SIG-M5 (cell line): ENCODE results near the gene NUS1.
"Not testable (repeated sequence)": the region's sequence is repeated elsewhere in the genome, so short reads cannot be mapped to it uniquely, and the experiment has no call there.

Experiments
- DNase-seq: peaks from one replicate; lab custom pipeline; 2025; lab: John Stamatoyannopoulos, UW

Gene NUS1

DNA sequence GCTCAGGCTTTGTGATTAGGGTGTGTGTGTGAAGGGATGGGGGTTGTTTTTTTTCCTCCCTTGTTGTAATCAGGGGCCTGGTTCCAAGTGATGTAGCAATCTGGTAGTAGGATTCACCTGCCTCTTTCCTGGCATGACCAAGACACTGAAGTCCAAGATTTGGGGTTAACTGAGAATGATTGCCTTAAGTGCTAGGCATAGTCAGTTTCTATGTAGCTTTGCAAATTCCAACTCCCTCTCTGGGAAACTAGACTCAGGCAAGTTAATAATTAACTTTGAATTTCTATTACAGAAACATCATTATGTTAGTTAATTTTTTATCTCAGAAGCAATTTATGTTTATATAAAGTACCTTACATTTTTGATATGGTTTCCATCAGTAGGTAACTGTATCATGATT is 43.6 kb downstream of the NUS1 start:
- DNase-seq = no peak

DNA sequence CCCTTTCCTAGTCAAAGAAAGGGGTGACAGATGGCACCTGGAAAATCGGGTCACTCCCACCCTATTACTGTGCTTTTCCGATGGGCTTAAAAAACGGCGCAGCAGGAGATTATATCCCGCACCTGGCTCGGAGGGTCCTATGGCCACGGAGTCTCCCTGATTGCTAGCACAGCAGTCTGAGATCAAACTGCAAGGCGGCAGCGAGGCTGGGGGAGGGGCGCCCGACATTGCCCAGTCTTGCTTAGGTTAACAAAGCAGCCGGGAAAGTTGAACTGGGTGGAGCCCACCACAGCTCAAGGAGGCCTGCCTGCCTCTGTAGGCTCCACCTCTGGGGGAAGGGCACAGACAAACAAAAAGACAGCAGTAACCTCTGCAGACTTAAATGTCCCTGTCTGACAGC is 46.3 kb downstream of the NUS1 start:
- DNase-seq = not testable (repeated sequence)

DNA sequence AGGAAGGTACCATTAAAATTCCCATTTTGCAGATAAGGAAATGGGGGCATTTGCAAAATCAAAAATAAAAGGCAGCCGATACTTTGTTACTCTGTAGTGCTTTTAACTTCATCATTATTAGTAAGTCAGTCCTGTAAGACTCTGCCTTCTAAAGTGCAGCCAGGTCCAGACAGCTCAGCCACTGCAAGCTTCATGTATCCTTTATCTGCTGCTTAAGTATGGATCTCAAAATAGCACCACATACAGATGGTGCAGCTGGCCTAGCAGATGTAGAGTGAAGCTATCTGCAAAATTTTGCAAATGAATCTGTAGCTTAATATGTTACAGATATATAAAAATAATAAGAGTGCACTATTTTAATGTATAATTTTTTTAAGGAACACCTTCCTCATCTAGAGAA is 53.4 kb downstream of the NUS1 start:
- no peak for DNase-seq

DNA sequence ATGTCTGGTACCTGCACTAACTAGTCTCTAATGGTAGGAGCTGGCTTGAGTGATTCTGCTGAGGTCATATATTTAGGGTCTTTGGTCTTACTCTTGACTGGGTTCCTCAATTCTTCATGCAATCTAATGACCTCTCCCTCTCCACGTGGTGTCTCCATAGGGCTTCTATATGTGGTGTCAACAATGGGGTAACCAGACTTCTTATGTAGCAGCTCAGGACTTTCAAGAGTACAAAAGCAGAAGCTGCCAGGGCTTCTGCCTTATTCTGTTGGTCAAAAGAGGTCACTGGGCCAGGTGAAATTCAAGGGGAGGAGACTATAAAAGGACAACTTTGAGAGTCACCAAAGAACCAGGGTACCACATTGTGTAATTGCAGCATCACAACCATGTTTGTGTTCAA is 54.3 kb downstream of the NUS1 start:
- no peak for DNase-seq

DNA sequence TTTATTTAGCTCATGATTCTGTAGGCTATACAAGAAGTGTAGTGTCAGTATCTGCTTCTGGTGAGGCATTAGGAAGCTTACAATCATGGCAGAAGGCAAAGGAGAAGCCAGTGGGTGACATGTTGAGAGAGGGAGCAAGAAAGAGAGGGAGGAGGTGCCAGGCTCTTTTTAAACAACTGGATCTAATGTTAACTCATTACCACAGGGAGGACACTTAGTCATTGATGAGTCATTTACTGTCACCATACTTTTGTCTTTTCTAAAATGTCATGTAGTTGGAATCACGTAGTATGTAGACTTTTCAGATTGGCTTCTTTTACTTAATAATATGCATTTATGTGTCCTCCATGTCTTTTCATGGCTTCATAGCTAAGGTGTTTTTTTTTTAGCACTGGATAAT is 58.1 kb downstream of the NUS1 start:
- no peak for DNase-seq

DNA sequence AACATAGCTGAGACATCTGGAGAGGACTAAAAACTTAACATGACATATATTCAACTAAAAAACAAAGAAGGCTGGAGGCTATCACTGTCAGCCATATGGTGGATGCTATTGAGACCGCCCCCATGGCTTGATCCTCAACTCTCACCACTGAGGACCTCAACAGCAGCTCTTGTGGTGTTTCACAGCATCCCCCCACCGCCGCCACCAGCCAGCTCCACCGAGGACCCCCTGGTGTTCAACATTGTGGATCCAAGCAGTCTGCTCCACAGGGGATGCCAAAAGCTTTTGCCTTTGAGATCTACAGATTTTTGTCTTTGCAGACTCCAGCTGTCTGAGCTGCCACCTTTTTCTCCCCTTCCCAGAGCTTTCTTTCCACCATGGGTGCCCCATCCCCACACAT is 64.6 kb downstream of the NUS1 start:
- no peak for DNase-seq

DNA sequence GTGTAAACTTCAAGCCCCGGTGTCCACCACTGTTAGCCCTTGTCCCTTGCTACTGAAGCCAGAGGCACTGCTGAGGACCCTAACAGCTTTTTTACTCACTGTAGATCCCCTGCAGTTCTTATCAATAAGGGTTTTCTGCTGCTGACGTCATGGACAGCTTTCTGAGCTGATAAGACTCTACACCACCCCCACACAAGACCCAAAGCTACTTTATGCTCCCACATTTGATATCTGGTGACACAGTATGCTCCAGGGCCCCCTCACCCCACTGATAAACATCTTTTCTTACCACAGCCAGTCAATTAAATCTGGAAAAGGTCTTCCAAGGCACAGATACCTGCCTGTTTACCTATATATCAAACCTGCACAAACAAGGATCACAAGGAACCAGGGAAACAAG is 65.3 kb downstream of the NUS1 start:
- DNase-seq = no peak

DNA sequence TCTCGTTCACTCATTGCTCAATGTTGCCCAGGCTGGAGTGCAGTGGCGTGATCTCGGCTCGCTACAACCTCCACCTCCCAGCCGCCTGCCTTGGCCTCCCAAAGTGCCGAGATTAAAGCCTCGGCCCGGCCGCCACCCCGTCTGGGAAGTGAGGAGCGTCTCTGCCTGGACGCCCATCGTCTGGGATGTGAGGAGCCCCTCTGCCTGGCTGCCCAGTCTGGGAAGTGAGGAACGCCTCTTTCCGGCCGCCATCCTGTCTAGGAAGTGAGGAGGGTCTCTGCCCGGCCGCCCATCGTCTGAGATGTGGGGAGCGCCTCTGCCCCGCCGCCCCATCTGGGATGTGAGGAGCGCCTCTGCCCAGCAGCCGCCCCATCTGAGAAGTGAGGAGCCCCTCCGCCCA is 75.4 kb downstream of the NUS1 start:
- DNase-seq = not testable (repeated sequence)
